ENCODE data around the gene MTFR2.

Gene MTFR2

GRCh38 chr6:136212608-136213007 lies 37.5 kb downstream of the MTFR2 start:
- Histone ChIP-seq H3K9ac (ENCODE audit: low read length) (no peak overlapping the region), H3K27ac (ENCODE audit: low read depth, low read length) (no peak overlapping the region), H2AFZ (ENCODE audit: low read depth, low read length, severe bottlenecking) (no peak overlapping the region), H3K4me3 (ENCODE audit: insufficient read depth, low read length, poor library complexity, severe bottlenecking) (no peak overlapping the region), H3K27me3 (ENCODE audit: low read length) (no peaks in the 10 kb centered on the region), H4K20me1 (ENCODE audit: low read depth, low read length) (no peaks in the 10 kb centered on the region), H3F3A (ENCODE audit: insufficient read depth) (no peaks in the 10 kb centered on the region), H3K4me2 (ENCODE audit: low read depth, low read length, poor library complexity, severe bottlenecking) (no peak overlapping the region), H3K79me2 (ENCODE audit: insufficient read depth, low read length) (no peaks in the 10 kb centered on the region), H3K36me3 (ENCODE audit: low read length) (no peaks in the 10 kb centered on the region), H3K9me3 (ENCODE audit: insufficient read depth, low read length) (no peaks in the 10 kb centered on the region), H3K9me2 (replicated peaks; ENCODE audit: insufficient read depth, low read length) (no peaks in the 10 kb centered on the region)
- no peak for TF ChIP-seq CTCF (IDR thresholded peaks at IDR 0.05; ENCODE audit: insufficient read depth, low read length, poor library complexity, severe bottlenecking)
- TF ChIP-seq EZH2phosphoT487 (conservative IDR thresholded peaks at IDR 0.05; ENCODE audit: low read length) = no peak

GRCh38 chr6:136210398-136211165 lies 39.5 kb downstream of the MTFR2 start:
- Histone ChIP-seq H3K79me2 (ENCODE audit: insufficient read depth, low read length) (no peaks in the 10 kb centered on the region), H2AFZ (ENCODE audit: low read depth, low read length, severe bottlenecking) (no peak overlapping the region), H3K27ac (ENCODE audit: low read depth, low read length) (no peak overlapping the region), H3F3A (ENCODE audit: insufficient read depth) (no peaks in the 10 kb centered on the region), H3K36me3 (ENCODE audit: low read length) (no peaks in the 10 kb centered on the region), H3K4me2 (ENCODE audit: low read depth, low read length, poor library complexity, severe bottlenecking) (no peak overlapping the region), H3K9me3 (ENCODE audit: insufficient read depth, low read length) (no peaks in the 10 kb centered on the region), H3K9ac (ENCODE audit: low read length) (no peak overlapping the region), H3K4me3 (ENCODE audit: insufficient read depth, low read length, poor library complexity, severe bottlenecking) (no peak overlapping the region), H3K9me2 (replicated peaks; ENCODE audit: insufficient read depth, low read length) (no peaks in the 10 kb centered on the region), H4K20me1 (ENCODE audit: low read depth, low read length) (no peaks in the 10 kb centered on the region), H3K27me3 (ENCODE audit: low read length) (no peaks in the 10 kb centered on the region)
- TF ChIP-seq EZH2phosphoT487 (conservative IDR thresholded peaks at IDR 0.05; ENCODE audit: low read length) (no peak), CTCF (IDR thresholded peaks at IDR 0.05; ENCODE audit: insufficient read depth, low read length, poor library complexity, severe bottlenecking) (no peak)

GRCh38 chr6:136209496-136209895 lies 40.6 kb downstream of the MTFR2 start:
- Histone ChIP-seq H4K20me1 (ENCODE audit: low read depth, low read length) (no peaks in the 10 kb centered on the region), H3K27ac (ENCODE audit: low read depth, low read length) (no peak overlapping the region), H3K79me2 (ENCODE audit: insufficient read depth, low read length) (no peaks in the 10 kb centered on the region), H3K9ac (ENCODE audit: low read length) (no peak overlapping the region), H3F3A (ENCODE audit: insufficient read depth) (no peaks in the 10 kb centered on the region), H3K9me2 (replicated peaks; ENCODE audit: insufficient read depth, low read length) (no peaks in the 10 kb centered on the region), H3K9me3 (ENCODE audit: insufficient read depth, low read length) (no peaks in the 10 kb centered on the region), H3K4me3 (ENCODE audit: insufficient read depth, low read length, poor library complexity, severe bottlenecking) (no peak overlapping the region), H3K27me3 (ENCODE audit: low read length) (no peaks in the 10 kb centered on the region), H3K36me3 (ENCODE audit: low read length) (no peaks in the 10 kb centered on the region), H2AFZ (ENCODE audit: low read depth, low read length, severe bottlenecking) (no peak overlapping the region), H3K4me2 (ENCODE audit: low read depth, low read length, poor library complexity, severe bottlenecking) (no peak overlapping the region)
- TF ChIP-seq CTCF (IDR thresholded peaks at IDR 0.05; ENCODE audit: insufficient read depth, low read length, poor library complexity, severe bottlenecking) = no peak
- no peak for TF ChIP-seq EZH2phosphoT487 (conservative IDR thresholded peaks at IDR 0.05; ENCODE audit: low read length)
